ENCODE data around the gene EPB42.
A peak's percentile ranks its signal among the peaks of the same experiment; 100 is the strongest.

EPB42 gene

GRCh38 chr15:43221422-43221821 is 604 bp upstream of the EPB42 start:
- Histone ChIP-seq H3K4me1 (ENCODE audit: insufficient read depth, low read length, severe bottlenecking) (no peaks in the 10 kb centered on the region), H3K36me3 (ENCODE audit: insufficient read depth, low read length) (no peaks in the 10 kb centered on the region), H4K20me1 (ENCODE audit: insufficient read depth, low read length) (no peaks in the 10 kb centered on the region), H3K4me2 (ENCODE audit: low read length) (no peak overlapping the region), H3K4me3 (ENCODE audit: low read depth, low read length, poor library complexity, severe bottlenecking) (no peak overlapping the region), H3K79me2 (ENCODE audit: insufficient read depth, low read length) (no peaks in the 10 kb centered on the region), H2AFZ (ENCODE audit: low read length) (no peak overlapping the region), H3K9me2 (ENCODE audit: low read depth, low read length) (no peaks in the 10 kb centered on the region), H3K9me3 (ENCODE audit: low read length) (no peaks in the 10 kb centered on the region), H3K27me3 (ENCODE audit: insufficient read depth, low read length) (no peaks in the 10 kb centered on the region; the same call in 1 of the 2 replicates), H3K27ac (ENCODE audit: low read depth, low read length, poor library complexity, severe bottlenecking) (no peak overlapping the region), H3K9ac (ENCODE audit: low read length) (no peak overlapping the region), H3F3A (ENCODE audit: insufficient read depth, low read length) (no peaks in the 10 kb centered on the region)
- TF ChIP-seq CTCF (IDR thresholded peaks at IDR 0.05; ENCODE audit: low read length) (no peak), EZH2 (IDR thresholded peaks at IDR 0.05; ENCODE audit: borderline replicate concordance, low read length) (no peak)

DNA sequence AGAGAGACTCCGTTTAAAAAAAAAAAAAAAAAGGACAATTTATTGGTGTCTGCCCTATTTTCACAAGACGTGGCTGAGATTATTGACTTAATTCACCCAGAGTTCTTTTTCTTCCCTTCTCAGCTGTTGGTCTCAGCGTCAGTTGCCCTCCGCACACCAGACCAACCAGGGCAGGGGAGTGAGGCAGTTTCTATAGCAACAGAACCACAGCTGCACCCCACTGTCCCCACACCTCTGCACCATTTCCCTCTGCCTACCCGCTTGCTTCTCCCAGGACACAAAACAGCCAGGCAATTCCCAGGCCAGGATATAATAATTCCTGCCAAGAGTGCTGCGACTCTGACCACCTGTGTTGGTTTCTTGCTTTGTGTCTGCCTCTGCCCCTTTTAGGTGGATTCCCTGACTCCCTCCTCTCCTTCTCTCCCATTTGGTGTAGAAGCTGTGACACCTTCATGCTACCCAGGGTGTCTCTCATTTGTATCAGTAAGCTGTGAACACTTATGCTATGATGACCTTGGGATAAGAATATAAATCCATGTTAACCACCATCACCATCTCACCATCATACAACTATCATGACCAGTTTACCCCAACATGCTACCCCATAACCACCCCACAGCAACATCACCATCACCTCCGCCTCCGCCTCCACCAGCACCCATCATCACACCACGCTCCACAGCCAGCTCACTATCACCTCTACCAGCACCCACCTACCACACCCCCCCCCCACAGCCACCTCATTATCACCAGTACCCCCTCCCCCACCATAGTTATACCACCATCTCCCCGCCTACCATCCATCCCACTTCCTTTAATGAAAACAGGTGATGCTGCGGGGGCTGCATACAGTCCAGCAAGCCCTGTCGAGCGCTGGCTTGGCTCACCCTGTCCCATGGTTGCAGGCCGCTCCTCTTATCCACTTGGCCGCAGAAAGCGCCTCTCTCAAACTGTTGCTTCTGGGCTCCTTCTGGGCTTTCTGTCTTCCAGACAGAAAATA is 589 bp downstream of the EPB42 start:
- TF ChIP-seq EZH2 (IDR thresholded peaks at IDR 0.05; ENCODE audit: borderline replicate concordance, low read length) (no peak), CTCF (IDR thresholded peaks at IDR 0.05; ENCODE audit: low read length) (no peak)
- Histone ChIP-seq H3K4me3 (ENCODE audit: low read depth, low read length, poor library complexity, severe bottlenecking) (no peak overlapping the region), H3K4me1 (ENCODE audit: insufficient read depth, low read length, severe bottlenecking) (no peaks in the 10 kb centered on the region), H3F3A (ENCODE audit: insufficient read depth, low read length) (no peaks in the 10 kb centered on the region), H4K20me1 (ENCODE audit: insufficient read depth, low read length) (no peaks in the 10 kb centered on the region), H3K9ac (ENCODE audit: low read length) (no peak overlapping the region), H3K9me3 (ENCODE audit: low read length) (no peaks in the 10 kb centered on the region), H3K79me2 (ENCODE audit: insufficient read depth, low read length) (no peaks in the 10 kb centered on the region), H3K4me2 (ENCODE audit: low read length) (no peak overlapping the region), H3K27me3 (ENCODE audit: insufficient read depth, low read length) (no peaks in the 10 kb centered on the region; the same call in 1 of the 2 replicates), H3K9me2 (ENCODE audit: low read depth, low read length) (no peaks in the 10 kb centered on the region), H3K27ac (ENCODE audit: low read depth, low read length, poor library complexity, severe bottlenecking) (no peak overlapping the region), H2AFZ (ENCODE audit: low read length) (no peak overlapping the region), H3K36me3 (ENCODE audit: insufficient read depth, low read length) (no peaks in the 10 kb centered on the region)

DNA sequence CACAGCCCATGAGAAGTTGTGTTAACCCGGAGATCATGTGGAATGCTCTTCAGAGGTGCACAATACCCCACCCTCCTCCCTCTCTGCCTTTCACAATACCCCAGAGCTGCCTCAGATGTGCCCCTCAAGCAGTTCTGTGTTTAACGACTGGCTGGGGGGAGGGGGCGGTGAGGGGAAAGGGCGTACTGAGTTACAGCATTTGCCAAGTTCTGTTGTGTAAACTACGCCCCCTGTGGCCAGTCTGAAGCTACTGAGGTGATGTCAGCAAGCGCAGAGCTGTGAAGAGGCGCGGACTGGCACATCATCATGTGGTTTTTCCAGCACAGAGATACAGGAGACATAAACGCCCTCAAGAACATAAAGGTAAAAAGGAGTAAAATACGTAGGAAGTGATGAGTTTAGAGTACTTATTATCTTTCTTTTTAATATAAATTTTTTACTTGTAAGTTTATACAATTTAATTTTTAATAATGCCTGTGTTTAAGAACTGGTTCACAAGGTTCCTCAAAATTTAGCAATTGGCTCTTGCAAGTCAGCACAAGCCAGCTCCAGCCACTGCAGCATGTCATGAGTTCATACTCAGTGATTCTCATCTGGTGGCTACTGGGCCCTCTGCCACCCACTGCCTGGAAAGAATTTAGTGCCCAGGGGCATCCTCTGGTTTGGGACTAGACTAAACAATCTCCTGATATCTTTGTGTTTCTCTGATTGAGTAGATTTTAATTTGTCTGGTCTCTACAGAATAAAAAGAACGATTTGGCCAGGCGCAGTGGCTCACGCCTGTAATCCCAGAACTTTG is 1.7 kb downstream of the EPB42 start:
- peak; percentile 55 for TF ChIP-seq CTCF (IDR thresholded peaks at IDR 0.05; ENCODE audit: low read length)
- no peak for TF ChIP-seq EZH2 (IDR thresholded peaks at IDR 0.05; ENCODE audit: borderline replicate concordance, low read length)
- Histone ChIP-seq H3K4me3 (ENCODE audit: low read depth, low read length, poor library complexity, severe bottlenecking) (no peak overlapping the region), H3K9ac (ENCODE audit: low read length) (no peak overlapping the region), H3K9me2 (ENCODE audit: low read depth, low read length) (no peaks in the 10 kb centered on the region), H3K4me1 (ENCODE audit: insufficient read depth, low read length, severe bottlenecking) (no peaks in the 10 kb centered on the region), H3K79me2 (ENCODE audit: insufficient read depth, low read length) (no peaks in the 10 kb centered on the region), H2AFZ (ENCODE audit: low read length) (no peak overlapping the region), H3K9me3 (ENCODE audit: low read length) (no peaks in the 10 kb centered on the region), H3K36me3 (ENCODE audit: insufficient read depth, low read length) (no peaks in the 10 kb centered on the region), H3K27me3 (ENCODE audit: insufficient read depth, low read length) (peaks cover 7% of the 10 kb centered on the region), H4K20me1 (ENCODE audit: insufficient read depth, low read length) (no peaks in the 10 kb centered on the region), H3K4me2 (ENCODE audit: low read length) (no peak overlapping the region), H3K27ac (ENCODE audit: low read depth, low read length, poor library complexity, severe bottlenecking) (no peak overlapping the region), H3F3A (ENCODE audit: insufficient read depth, low read length) (no peaks in the 10 kb centered on the region)
